GM12875 (cell line): Measurements from ENCODE around the gene SGO1.

Source experiments
- H3K4me3 ChIP-seq: one replicate; pipeline ENCODE4 v1.5.1; 2011; ENCODE audit warnings: low read depth, low read length, control low read depth
- CTCF ChIP-seq: IDR thresholded peaks from 2 replicates; pipeline ENCODE4 v1.5.1; 2011; ENCODE audit warnings: low read depth, mild to moderate bottlenecking, control low read depth, inconsistent platforms, low read length, moderate library complexity, borderline replicate concordance; ENCODE audit not compliant: insufficient read depth

SGO1 gene

GRCh38 chr3:20142517-20142916 is 43.5 kb downstream of the SGO1 start:
- no peak for TF ChIP-seq CTCF
- H3K4me3 ChIP-seq, result no peak overlapping the region

DNA sequence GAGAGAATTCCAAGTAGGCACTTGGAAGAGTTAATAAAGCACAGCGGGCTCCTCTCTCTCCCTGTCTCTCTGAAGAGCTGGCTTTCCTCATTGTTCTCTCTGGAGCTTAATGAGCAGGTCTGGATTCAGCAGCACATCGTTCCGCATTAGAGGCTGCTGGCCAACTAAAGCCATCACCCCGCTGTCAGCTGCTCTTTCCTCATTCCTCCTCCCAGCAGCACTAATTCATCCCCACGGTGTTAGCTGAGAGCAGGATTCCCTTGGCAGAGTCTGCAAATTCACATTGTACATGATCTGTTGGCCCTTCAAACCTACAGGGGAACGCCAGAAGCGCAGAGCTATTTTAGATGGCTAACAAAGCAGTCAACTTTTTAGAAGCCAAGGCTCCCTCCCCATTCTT is 44.2 kb downstream of the SGO1 start:
- no peak for TF ChIP-seq CTCF
- no peak overlapping the region for H3K4me3 ChIP-seq

DNA sequence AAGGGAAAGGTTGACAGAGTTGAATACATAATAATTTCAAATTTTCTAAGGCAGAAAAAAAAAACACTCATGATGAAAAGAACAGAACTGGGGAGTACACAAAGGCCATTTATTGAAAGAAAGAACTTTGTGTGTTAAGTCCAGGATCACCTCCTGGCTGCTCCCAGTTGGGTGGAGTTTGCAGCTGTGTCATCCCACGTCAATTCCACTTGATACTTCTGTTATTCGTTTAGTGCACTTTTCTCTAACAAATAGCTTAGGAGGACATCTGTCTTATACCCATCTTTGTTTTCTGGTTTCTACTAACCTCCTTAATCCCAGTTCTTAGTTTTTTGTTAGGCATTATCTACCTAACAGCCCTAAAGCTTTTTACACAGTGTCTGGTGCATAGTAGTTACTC is 44.7 kb downstream of the SGO1 start:
- no peak overlapping the region for H3K4me3 ChIP-seq
- no peak for TF ChIP-seq CTCF

DNA sequence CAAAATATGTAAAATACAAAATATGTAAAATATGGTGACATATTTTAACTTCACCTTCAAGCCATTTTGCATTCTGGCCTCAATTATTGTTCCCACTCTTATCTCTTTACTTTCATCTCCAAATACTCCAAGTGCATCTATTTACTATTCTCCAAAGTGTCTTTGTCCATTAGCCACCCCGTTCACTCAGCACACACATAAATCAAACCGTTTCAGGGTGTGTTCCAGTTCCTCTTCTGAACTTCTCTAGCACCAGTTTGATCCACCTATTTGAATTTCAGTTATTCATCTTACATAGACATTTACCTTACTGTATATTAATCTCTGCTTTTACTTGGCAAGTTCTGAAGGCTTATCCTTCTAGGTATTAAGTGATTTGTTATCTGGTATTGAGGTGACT is 45.1 kb downstream of the SGO1 start:
- no peak for TF ChIP-seq CTCF
- H3K4me3 ChIP-seq, result no peak overlapping the region

- no peak for TF ChIP-seq CTCF
- H3K4me3 ChIP-seq, result no peak overlapping the region
These were observed 48.4 kb downstream of the SGO1 start for GRCh38 chr3:20137647-20138046.

GRCh38 chr3:20136231-20136630 is 49.8 kb downstream of the SGO1 start:
- no peak for TF ChIP-seq CTCF
- H3K4me3 ChIP-seq, result no peak overlapping the region

DNA sequence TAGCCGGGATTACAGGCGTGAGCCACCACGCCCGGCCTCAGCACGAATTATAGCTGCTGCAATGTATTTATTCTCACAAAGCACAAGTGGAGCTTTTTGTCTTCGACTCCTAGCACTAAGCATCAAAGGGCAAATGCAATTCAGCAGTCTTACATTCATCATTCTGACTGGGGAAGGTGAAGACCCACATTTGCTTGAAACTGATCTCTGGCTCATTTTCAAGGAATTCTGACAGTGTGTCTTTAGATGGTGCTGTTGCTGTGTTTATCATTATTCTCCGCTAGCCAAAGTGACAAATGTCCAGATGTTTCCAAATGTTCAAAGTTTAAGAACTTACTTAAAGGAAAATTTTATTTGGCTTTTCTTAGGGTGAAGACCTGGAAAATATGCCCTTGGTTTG is 55.9 kb downstream of the SGO1 start:
- no peak overlapping the region for H3K4me3 ChIP-seq
- no peak for TF ChIP-seq CTCF

DNA sequence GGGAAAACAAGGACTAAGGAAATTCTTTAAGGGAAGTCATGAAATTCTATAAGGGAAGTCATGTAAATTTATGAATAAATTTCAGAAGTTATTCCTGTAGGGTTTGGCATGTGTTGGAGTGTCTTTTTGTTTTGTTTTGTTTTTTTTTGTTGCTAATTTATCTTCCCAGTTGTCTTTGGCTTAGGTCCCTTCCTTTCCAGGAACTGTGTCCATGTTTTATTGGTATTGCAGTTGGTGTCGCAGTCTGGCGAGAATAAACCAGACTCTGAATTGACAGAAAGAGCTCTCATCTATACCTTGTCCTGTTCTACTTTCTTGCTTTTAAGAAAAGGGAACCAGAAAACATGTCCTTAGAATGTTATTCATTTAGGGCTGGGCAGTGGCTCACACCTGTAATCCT is 57.6 kb downstream of the SGO1 start:
- TF ChIP-seq CTCF, result no peak
- no peak overlapping the region for H3K4me3 ChIP-seq
